ENCODE measurements around the gene PWP2. TPM values are rescaled to one million over a fixed set of nuclear protein-coding genes. Genes with fewer than 3 reads are reported as not detected.

The PWP2 gene
- total RNA-seq, 1 donor: 4.0 TPM

DNA sequence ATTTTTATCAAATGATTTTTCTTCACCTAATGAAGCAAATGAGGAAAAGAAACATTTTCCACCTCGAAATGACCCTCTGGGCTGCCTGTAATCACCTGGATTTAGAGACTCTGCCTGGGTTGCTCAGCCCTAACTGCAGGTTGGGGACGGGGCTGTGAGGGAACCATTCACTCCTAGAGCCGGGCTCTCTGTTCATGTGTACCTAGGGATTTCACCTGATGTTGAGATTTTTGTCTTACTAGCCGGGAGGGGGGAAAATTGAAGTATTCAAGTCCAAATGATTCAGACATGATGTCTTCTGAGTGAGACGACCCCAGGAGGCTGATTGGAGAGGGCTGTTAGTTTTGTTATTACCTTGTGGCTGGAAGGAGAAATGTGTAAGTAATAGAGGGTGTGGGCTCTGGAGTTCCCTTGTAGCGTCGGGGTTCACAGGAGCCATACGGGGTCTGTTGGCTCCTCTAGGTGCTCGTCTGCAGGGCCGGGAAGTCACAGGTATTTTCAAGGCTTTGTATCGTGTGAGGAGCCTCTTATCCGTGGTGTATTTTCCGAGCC, 42.3 kb upstream of the PWP2 start:
- no peak for DNase-seq (ENCODE audit: low read depth)
- TF ChIP-seq, protein P1, sequence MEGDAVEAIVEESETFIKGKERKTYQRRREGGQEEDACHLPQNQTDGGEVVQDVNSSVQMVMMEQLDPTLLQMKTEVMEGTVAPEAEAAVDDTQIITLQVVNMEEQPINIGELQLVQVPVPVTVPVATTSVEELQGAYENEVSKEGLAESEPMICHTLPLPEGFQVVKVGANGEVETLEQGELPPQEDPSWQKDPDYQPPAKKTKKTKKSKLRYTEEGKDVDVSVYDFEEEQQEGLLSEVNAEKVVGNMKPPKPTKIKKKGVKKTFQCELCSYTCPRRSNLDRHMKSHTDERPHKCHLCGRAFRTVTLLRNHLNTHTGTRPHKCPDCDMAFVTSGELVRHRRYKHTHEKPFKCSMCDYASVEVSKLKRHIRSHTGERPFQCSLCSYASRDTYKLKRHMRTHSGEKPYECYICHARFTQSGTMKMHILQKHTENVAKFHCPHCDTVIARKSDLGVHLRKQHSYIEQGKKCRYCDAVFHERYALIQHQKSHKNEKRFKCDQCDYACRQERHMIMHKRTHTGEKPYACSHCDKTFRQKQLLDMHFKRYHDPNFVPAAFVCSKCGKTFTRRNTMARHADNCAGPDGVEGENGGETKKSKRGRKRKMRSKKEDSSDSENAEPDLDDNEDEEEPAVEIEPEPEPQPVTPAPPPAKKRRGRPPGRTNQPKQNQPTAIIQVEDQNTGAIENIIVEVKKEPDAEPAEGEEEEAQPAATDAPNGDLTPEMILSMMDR (IDR thresholded peaks at IDR 0.05; ENCODE audit: insufficient read depth, low read length): no peak
- no peak overlapping the region for H3K4me3 ChIP-seq (ENCODE audit: low read depth, low read length)

DNA sequence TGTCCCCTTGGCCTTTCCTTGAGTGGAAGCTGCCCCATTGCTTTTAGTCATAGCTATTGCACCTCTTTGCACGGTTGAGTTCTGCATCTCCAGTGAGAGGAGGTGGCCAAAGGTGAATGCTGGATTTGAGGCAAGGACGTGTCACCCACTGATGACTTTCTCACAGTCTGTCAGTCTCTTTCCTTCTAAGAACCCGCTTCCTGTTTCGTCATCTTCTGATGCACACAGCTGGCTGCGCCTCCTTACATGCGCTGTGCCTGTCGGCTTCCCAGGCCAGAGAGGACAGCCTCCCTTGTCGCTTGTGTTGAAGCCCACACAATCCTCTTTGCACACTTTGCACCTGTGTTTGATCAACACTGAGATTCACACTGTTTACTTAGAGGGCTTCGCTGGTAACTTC, 41.8 kb upstream of the PWP2 start:
- H3K4me3 ChIP-seq (ENCODE audit: low read depth, low read length): no peak overlapping the region
- TF ChIP-seq, protein P1 (IDR thresholded peaks at IDR 0.05; ENCODE audit: insufficient read depth, low read length): no peak
- no peak for DNase-seq (ENCODE audit: low read depth)

DNA sequence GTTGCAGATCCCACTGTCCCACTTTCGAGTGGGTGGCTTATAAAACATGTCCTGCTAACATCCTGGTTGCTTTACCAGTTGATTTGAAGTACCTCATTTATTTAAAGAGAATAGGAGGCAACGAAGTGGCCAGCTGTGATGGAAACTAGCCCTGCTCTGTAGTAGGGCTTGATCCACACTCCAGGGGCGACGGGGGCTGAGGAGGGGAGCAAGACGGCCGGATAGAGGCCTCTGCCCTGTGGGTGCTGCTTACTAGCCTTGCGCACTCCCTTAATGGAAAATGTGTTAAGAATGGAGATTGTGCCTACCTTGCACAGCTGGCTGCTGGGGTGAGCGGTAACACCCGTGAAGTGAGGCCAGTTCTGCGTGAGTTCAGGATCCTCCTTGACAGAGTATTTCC, 41.1 kb upstream of the PWP2 start:
- TF ChIP-seq, protein P1 (IDR thresholded peaks at IDR 0.05; ENCODE audit: insufficient read depth, low read length): no peak
- no peak overlapping the region for H3K4me3 ChIP-seq (ENCODE audit: low read depth, low read length)
- no peak for DNase-seq (ENCODE audit: low read depth)

DNA sequence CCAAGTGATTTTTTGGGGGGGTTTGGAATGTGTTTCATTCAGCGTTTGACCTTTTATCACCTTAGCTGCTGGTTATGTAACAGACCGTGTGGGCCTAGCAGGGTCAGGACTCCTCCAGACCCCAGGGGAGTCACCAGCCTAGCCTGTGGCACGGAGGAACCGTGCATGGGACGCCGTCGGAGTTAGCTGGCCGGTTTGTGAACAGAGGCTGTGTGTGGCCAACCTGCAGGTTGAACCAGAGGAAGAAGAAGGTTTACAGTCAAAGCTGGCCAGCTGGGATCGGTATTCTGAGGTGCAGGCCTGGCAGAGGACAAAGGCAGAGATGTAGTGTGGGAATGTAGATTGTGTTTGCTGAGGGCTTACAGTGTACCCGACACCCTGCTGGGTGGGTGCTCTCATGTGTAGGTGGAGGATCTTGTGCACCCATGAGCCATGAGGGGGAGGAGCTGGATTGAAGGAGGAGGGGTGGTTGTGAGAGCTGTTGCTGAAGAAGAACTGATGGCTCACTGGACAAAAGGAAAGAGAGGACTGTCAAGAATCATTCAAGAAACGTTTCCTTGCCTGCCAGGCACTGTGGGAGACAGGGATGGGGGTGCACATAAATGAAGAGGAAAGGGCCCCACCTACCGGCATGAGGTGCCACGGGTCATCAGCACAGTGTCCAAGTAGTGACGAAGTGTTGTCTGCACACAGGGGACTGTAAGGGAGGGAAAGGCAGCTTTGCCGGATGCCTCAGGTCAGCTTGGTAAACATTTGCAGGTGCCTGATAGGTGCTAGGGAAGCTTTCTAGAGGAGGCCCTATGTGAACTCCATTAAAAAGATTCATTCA, 40.0 kb upstream of the PWP2 start:
- H3K4me3 ChIP-seq (ENCODE audit: low read depth, low read length): no peak overlapping the region
- DNase-seq (ENCODE audit: low read depth): no peak
- TF ChIP-seq, protein P1 (IDR thresholded peaks at IDR 0.05; ENCODE audit: insufficient read depth, low read length): no peak

DNA sequence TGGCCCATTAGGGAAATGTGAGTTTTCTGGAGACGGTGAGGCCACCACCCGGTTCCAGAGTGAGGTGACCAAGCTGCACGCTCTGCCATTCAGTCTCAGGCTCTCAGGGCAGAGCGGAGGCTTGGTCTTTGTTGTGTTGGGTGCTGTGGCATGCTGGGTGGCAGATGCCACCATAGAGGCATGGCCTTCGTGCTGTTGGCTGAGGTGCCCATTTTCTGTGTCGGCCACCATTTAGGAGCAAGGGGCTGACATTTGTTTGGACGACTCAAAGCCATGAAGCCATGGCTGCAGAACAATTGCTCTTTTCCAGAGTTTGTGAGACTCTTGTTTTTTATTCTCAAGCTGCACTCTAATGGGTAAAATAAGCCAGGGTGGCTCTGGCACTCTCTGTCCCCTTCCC, 36.8 kb upstream of the PWP2 start:
- no peak for DNase-seq (ENCODE audit: low read depth)
- TF ChIP-seq, protein P1 (IDR thresholded peaks at IDR 0.05; ENCODE audit: insufficient read depth, low read length): no peak
- no peak overlapping the region for H3K4me3 ChIP-seq (ENCODE audit: low read depth, low read length)

DNA sequence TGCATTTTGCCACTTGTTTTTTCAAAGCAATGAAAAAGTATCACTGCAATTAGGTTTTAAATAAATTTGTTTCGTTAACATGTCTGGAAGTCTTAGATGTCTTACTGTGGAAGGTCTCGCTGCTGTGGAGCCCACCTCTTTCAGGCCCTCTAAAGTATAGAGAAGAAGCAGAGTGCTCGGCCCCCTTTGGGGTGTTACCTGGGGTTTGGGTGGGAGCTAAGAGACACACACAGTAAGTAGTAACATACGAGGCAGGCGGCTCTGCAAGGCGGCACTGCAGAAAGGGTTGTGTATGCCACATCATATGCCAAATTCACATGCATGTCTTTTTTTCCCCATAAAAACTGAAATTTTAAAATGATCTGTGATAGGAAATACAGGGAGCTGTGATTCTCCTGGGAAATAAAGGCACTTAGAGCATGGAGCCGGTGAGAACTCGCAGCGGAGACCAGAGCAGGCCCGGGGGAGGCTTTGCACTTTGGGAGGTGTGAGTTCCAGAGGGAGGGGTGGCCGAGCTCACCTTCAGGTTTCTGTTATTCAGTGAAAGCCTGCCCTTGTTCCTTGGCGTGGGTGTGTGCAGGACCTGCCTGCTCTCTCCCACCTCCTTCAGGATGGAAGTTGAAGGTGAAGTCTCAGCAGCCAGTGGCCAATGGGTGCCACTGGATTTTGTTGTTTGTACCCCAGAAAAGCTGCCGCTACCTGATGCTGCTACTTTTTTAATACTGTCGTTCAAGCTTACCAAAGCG, 35.7 kb upstream of the PWP2 start:
- DNase-seq (ENCODE audit: low read depth): no peak
- no peak overlapping the region for H3K4me3 ChIP-seq (ENCODE audit: low read depth, low read length)
- TF ChIP-seq, protein P1 (IDR thresholded peaks at IDR 0.05; ENCODE audit: insufficient read depth, low read length): no peak
